GM23338 (cell line): ENCODE data around the gene LRRC10.
"Not testable (repeated sequence)": the region's sequence is repeated elsewhere in the genome, so short reads cannot be mapped to it uniquely, and the experiment has no call there.

Experiments
- TF ChIP-seq, protein P1 (sequence below): IDR thresholded peaks from one replicate; pipeline ENCODE4 v1.6.1; 2018; ENCODE audit warnings: antibody characterized with exemption; ENCODE audit not compliant: unreplicated experiment
- TF ChIP-seq, protein P2 (sequence below), 2 experiments: fragments of 200-600 bp in 1 of 2; sonication (generic) in 1 of 2; conservative IDR thresholded peaks; 2 replicates each; pipeline versions ENCODE4 v1.5.1 to v1.6.1; 2016 to 2017; ENCODE audit warnings: antibody characterized with exemption in 2 of 2, low read depth in 2 of 2, mild to moderate bottlenecking in 2 of 2, moderate library complexity in 1 of 2

DNA sequence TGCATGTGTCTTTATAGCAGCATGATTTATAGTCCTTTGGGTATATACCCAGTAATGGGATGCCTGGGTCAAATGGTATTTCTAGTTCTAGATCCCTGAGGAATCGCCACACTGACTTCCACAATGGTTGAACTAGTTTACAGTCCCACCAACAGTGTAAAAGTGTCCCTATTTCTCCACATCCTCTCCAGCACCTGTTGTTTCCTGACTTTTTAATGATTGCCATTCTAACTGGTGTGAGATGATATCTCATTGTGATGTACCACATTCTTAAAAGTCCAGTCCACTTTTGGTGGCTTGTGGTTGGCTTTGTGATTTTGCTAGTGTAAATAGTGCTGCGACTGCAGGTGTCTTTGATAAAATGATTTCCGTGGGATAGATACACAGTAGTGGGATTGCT is 6.4 kb downstream of the LRRC10 start:
- TF ChIP-seq, protein P1, sequence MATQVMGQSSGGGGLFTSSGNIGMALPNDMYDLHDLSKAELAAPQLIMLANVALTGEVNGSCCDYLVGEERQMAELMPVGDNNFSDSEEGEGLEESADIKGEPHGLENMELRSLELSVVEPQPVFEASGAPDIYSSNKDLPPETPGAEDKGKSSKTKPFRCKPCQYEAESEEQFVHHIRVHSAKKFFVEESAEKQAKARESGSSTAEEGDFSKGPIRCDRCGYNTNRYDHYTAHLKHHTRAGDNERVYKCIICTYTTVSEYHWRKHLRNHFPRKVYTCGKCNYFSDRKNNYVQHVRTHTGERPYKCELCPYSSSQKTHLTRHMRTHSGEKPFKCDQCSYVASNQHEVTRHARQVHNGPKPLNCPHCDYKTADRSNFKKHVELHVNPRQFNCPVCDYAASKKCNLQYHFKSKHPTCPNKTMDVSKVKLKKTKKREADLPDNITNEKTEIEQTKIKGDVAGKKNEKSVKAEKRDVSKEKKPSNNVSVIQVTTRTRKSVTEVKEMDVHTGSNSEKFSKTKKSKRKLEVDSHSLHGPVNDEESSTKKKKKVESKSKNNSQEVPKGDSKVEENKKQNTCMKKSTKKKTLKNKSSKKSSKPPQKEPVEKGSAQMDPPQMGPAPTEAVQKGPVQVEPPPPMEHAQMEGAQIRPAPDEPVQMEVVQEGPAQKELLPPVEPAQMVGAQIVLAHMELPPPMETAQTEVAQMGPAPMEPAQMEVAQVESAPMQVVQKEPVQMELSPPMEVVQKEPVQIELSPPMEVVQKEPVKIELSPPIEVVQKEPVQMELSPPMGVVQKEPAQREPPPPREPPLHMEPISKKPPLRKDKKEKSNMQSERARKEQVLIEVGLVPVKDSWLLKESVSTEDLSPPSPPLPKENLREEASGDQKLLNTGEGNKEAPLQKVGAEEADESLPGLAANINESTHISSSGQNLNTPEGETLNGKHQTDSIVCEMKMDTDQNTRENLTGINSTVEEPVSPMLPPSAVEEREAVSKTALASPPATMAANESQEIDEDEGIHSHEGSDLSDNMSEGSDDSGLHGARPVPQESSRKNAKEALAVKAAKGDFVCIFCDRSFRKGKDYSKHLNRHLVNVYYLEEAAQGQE, result not testable (repeated sequence)
- TF ChIP-seq, protein P2, sequence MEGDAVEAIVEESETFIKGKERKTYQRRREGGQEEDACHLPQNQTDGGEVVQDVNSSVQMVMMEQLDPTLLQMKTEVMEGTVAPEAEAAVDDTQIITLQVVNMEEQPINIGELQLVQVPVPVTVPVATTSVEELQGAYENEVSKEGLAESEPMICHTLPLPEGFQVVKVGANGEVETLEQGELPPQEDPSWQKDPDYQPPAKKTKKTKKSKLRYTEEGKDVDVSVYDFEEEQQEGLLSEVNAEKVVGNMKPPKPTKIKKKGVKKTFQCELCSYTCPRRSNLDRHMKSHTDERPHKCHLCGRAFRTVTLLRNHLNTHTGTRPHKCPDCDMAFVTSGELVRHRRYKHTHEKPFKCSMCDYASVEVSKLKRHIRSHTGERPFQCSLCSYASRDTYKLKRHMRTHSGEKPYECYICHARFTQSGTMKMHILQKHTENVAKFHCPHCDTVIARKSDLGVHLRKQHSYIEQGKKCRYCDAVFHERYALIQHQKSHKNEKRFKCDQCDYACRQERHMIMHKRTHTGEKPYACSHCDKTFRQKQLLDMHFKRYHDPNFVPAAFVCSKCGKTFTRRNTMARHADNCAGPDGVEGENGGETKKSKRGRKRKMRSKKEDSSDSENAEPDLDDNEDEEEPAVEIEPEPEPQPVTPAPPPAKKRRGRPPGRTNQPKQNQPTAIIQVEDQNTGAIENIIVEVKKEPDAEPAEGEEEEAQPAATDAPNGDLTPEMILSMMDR (conservative IDR thresholded peaks at IDR 0.05; ENCODE audit: low read depth in 2 of 2), result not testable (repeated sequence)
